PFSK-1 (cell line): ENCODE results near the gene CCDC33.

Experiments used
- FOXP2 ChIP-seq: optimal IDR thresholded peaks from 2 replicates; pipeline ENCODE3; 2011; ENCODE audit warnings: borderline replicate concordance, control low read depth, inconsistent platforms; ENCODE audit not compliant: insufficient read depth; ENCODE audit errors: extremely low read length, extremely low read depth
- POLR2AphosphoS5 ChIP-seq: IDR thresholded peaks from 2 replicates; pipeline ENCODE4 v1.6.1; 2012; ENCODE audit warnings: low read depth, mild to moderate bottlenecking, control low read depth, low read length, moderate library complexity
- SIN3A ChIP-seq: IDR thresholded peaks from 2 replicates; pipeline ENCODE4 v1.6.1; 2012; ENCODE audit warnings: mild to moderate bottlenecking, low read length, moderate library complexity, borderline replicate concordance; ENCODE audit not compliant: insufficient read depth
- TAF1 ChIP-seq: IDR thresholded peaks from 2 replicates; pipeline ENCODE4 v1.6.1; 2012; ENCODE audit warnings: low read length, control low read depth, borderline replicate concordance; ENCODE audit not compliant: insufficient read depth
- TF ChIP-seq, protein P1 (sequence below), 2 experiments: IDR thresholded peaks; 2 replicates each; pipeline versions ENCODE4 v1.6.1 to v1.8.0; 2011 to 2012; ENCODE audit warnings: low read depth in 2 of 2, low read length in 2 of 2, control low read depth in 1 of 2, inconsistent platforms in 1 of 2, mild to moderate bottlenecking in 1 of 2, moderate library complexity in 1 of 2; ENCODE audit not compliant: insufficient read depth in 1 of 2

The CCDC33 gene

DNA sequence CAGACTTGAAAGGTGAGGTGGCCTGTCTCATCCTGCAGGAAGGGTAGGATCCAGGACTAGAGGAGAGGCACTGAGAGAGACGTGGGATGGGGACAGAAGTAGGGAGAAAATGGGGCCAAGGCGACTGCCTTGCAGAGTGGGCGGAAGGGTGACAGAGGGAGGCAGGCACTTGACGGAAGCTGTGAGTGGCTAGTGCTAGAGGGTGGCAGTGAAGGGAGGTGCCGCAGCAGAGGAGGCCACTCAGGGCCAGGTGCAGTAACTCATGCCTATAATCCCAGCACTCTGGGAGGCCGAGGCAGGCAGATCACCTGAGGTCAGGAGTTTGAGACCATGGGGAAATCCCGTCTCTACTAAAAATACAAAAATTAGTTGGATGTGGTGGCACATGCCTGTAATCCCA, 7.3 kb downstream of the CCDC33 start:
- no peak for TF ChIP-seq SIN3A
- TF ChIP-seq TAF1 = no peak
- no peak for TF ChIP-seq FOXP2
- TF ChIP-seq, protein P1, sequence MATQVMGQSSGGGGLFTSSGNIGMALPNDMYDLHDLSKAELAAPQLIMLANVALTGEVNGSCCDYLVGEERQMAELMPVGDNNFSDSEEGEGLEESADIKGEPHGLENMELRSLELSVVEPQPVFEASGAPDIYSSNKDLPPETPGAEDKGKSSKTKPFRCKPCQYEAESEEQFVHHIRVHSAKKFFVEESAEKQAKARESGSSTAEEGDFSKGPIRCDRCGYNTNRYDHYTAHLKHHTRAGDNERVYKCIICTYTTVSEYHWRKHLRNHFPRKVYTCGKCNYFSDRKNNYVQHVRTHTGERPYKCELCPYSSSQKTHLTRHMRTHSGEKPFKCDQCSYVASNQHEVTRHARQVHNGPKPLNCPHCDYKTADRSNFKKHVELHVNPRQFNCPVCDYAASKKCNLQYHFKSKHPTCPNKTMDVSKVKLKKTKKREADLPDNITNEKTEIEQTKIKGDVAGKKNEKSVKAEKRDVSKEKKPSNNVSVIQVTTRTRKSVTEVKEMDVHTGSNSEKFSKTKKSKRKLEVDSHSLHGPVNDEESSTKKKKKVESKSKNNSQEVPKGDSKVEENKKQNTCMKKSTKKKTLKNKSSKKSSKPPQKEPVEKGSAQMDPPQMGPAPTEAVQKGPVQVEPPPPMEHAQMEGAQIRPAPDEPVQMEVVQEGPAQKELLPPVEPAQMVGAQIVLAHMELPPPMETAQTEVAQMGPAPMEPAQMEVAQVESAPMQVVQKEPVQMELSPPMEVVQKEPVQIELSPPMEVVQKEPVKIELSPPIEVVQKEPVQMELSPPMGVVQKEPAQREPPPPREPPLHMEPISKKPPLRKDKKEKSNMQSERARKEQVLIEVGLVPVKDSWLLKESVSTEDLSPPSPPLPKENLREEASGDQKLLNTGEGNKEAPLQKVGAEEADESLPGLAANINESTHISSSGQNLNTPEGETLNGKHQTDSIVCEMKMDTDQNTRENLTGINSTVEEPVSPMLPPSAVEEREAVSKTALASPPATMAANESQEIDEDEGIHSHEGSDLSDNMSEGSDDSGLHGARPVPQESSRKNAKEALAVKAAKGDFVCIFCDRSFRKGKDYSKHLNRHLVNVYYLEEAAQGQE (IDR thresholded peaks at IDR 0.05; ENCODE audit: insufficient read depth in 1 of 2, low read depth in 2 of 2, low read length in 2 of 2) = no peak
- TF ChIP-seq POLR2AphosphoS5 = no peak

DNA sequence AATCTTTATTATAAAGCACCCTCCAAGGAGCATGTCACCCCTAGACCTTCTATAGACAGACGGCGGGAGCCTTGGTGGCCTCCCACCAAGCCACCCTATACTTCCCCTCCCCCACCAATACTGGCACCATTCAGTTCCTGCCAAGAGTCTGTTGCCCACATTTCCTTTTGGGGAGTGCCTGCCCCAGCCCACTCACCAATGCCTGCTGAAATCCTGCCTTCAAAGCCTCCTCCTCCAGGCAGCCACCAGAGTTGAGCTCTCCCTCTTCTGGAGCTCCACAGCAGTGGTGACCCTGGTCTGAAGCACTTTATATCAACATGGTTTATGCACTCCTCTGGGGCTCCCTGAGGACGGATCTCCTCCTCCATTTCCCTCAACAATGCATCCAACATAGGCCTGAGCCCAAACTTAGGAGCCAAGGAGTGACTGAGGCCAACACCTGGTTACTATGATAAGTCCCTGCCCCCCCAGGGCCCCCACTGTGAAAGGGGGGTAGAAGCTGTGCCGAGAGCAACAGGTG, 8.8 kb downstream of the CCDC33 start:
- TF ChIP-seq SIN3A (no peak), POLR2AphosphoS5 (no peak), FOXP2 (no peak), TAF1 (no peak)
- TF ChIP-seq, protein P1 (IDR thresholded peaks at IDR 0.05; ENCODE audit: insufficient read depth in 1 of 2, low read depth in 2 of 2, low read length in 2 of 2) = no peak

DNA sequence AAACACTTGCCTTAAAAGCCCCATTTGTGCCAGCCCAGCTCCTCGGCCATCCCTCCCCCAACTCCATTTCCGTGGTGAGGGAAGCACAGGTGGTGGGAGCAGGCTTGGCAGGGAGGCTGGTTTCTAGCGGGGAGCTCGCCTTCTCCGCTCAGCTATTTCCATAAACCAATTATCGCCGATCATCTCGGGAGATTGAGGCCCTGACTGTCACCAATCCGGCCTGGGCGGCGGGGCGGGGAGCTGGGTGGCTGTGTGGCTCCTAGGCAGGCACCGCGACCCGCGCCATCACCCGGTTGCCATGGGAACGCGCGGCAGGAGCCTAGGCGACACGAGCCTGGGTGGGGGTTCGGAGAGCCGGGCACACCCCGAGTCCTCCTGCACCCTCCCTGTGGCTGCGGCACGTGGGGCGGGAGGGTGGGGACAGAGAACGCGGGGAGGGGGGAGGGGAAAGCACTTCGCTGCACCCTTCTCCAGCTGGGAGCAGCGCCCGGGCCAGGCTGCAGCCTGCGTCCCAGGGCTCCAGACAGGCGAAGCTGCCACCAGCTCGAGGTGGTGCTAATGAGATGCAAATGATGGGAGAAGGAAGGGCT, 9.3 kb downstream of the CCDC33 start:
- no peak for TF ChIP-seq FOXP2
- TF ChIP-seq, protein P1 (IDR thresholded peaks at IDR 0.05; ENCODE audit: insufficient read depth in 1 of 2, low read depth in 2 of 2, low read length in 2 of 2) = no peak
- TF ChIP-seq TAF1 = no peak
- TF ChIP-seq SIN3A = no peak
- no peak for TF ChIP-seq POLR2AphosphoS5

DNA sequence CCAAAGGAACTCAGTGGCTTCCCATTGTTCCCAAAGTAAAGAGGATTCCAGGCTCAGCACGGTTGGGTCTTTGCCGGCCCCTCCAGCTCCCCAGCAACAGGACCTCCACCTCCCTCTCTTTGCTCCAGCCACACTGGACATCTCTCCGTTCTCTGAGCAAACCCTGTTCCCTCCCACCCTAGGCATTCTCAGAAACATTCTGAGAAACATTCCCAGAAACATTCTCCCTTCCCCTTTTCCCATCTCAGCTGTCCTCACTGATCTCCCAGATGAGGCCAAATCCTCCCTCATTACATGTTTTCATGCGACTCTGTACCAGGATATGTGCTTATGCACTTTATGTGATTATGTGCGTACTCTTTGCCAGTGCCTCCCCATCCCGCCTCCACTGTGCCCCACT, 14.1 kb downstream of the CCDC33 start:
- TF ChIP-seq, protein P1 (IDR thresholded peaks at IDR 0.05; ENCODE audit: insufficient read depth in 1 of 2, low read depth in 2 of 2, low read length in 2 of 2) = no peak
- TF ChIP-seq TAF1 (no peak), SIN3A (no peak), POLR2AphosphoS5 (no peak), FOXP2 (no peak)
